Stimulated activated CD4-positive, alpha-beta T cell treated with anti-CD3 and anti-CD28 coated beads, Interleukin-1b, Interleukin-23, amount 100 ng/mL, for 4 hours (primary cell): Measurements from ENCODE around the gene PTPN22.
"Not testable (repeated sequence)": the region's sequence is repeated elsewhere in the genome, so short reads cannot be mapped to it uniquely, and the experiment has no call there.

Experiments
- DNase-seq, 2 donors: peaks; one replicate each; pipeline ENCODE4 v3.0.0-alpha.2; 2020; ENCODE audit warnings: low read depth in 2 of 2

The PTPN22 gene

GRCh38 chr1:113852694-113853093 lies 18.8 kb downstream of the PTPN22 start:
- DNase-seq, result not testable (repeated sequence)

GRCh38 chr1:113850127-113850796 lies 21.2 kb downstream of the PTPN22 start:
- DNase-seq, result no peak

GRCh38 chr1:113849072-113849471 lies 22.4 kb downstream of the PTPN22 start:
- DNase-seq, result no peak

- no peak for DNase-seq
Observed at GRCh38 chr1:113846391-113847035, 25.0 kb downstream of the PTPN22 start.

GRCh38 chr1:113836534-113836933 lies 35.0 kb downstream of the PTPN22 start:
- no peak for DNase-seq

GRCh38 chr1:113835686-113836290 lies 35.7 kb downstream of the PTPN22 start:
- peak in 1 of 2 donors; percentile 34 for DNase-seq

GRCh38 chr1:113834716-113835115 lies 36.8 kb downstream of the PTPN22 start:
- DNase-seq, result no peak

- DNase-seq, result no peak
Observed at GRCh38 chr1:113830039-113830438, 41.5 kb downstream of the PTPN22 start.

- DNase-seq, result no peak
Observed at GRCh38 chr1:113821916-113822315, 49.6 kb downstream of the PTPN22 start.

GRCh38 chr1:113818578-113818977 lies 52.9 kb downstream of the PTPN22 start:
- DNase-seq, result no peak

- DNase-seq, result no peak
Observed at GRCh38 chr1:113813218-113813617, 58.3 kb downstream of the PTPN22 start.

GRCh38 chr1:113812661-113813135 lies 58.8 kb downstream of the PTPN22 start:
- no peak for DNase-seq

- DNase-seq, result peak; percentile 92
Observed at GRCh38 chr1:113811888-113812660, 59.4 kb downstream of the PTPN22 start, which contains the start of gene RSBN1. Gene RSBN1, minus strand, starts transcription at chr1:113812476. Its CDS starts 64 bp downstream, at chr1:113812412.

- DNase-seq, result peak in 1 of 2 donors; percentile 9
Observed at GRCh38 chr1:113811156-113811887, 60.2 kb downstream of the PTPN22 start.

- no peak for DNase-seq
Observed at GRCh38 chr1:113809670-113810602, 61.6 kb downstream of the PTPN22 start.

GRCh38 chr1:113808450-113809195 lies 62.9 kb downstream of the PTPN22 start:
- DNase-seq, result no peak

GRCh38 chr1:113805639-113806038 lies 65.9 kb downstream of the PTPN22 start:
- no peak for DNase-seq

- DNase-seq, result no peak
Observed at GRCh38 chr1:113805256-113805531, 66.3 kb downstream of the PTPN22 start.

GRCh38 chr1:113804421-113805255 lies 66.9 kb downstream of the PTPN22 start:
- DNase-seq, result no peak
